ENCODE results near the gene ROCK1. TPM values are rescaled to one million over a fixed set of nuclear protein-coding genes. Genes with fewer than 3 reads are reported as not detected.
"Not testable (repeated sequence)": the region's sequence is repeated elsewhere in the genome, so short reads cannot be mapped to it uniquely, and the experiment has no call there.

Gene ROCK1
- polyA plus RNA-seq (ENCODE audit: low read depth in 6 of 6) = 10 to 100 TPM; 25.3 to 63.9 (median 37.8) TPM

GRCh38 chr18:21111346-21112139 lies at the start of gene ROCK1:
TSS of gene ROCK1 (minus strand) at chr18:21111813. CDS start at chr18:21110910, 903 bp downstream.
- no peaks in the 10 kb centered on the region for H3K27me3 Mint-ChIP-seq
- DNase-seq (peak; percentile 97), ATAC-seq (ENCODE audit: low read depth in 2 of 2) (peak; percentile 78 to 79)
- H3K36me3 Mint-ChIP-seq = no peaks in the 10 kb centered on the region
- no peaks in the 10 kb centered on the region for H3K9me3 Mint-ChIP-seq
- H3K27ac Mint-ChIP-seq = peak within 1 kb of the TSS; percentile 95 to 98 (median 98)
- peak within 1 kb of the TSS in 3 of 8 donors; percentile 94 to 98 (median 97) for H3K4me3 Mint-ChIP-seq
- peaks cover 5 to 15% (median 6%) of the 10 kb centered on the region in 3 donors for H3K4me1 Mint-ChIP-seq

GRCh38 chr18:21155443-21155842 lies 43.8 kb upstream of the ROCK1 start:
- Mint-ChIP-seq H3K36me3 (peaks cover 13 to 23% of the 10 kb centered on the region in 2 donors), H3K4me1 (no peaks in the 10 kb centered on the region)

GRCh38 chr18:21146016-21146415 lies 34.4 kb upstream of the ROCK1 start:
- H3K4me3 Mint-ChIP-seq = no peak overlapping the region
- H3K9me3 Mint-ChIP-seq = peaks cover 0 to 8% (median 2%) of the 10 kb centered on the region in 7 donors
- H3K27me3 Mint-ChIP-seq = peaks cover 0 to 5% (median 0%) of the 10 kb centered on the region in 3 donors
- no peaks in the 10 kb centered on the region for H3K4me1 Mint-ChIP-seq
- no peaks in the 10 kb centered on the region for H3K36me3 Mint-ChIP-seq
- ATAC-seq (ENCODE audit: low read depth in 2 of 2) = no peak
- no peak overlapping the region for H3K27ac Mint-ChIP-seq
- DNase-seq = no peak

More at GRCh38 chr18:21155443-21155842, 43.8 kb upstream of the ROCK1 start:
- Mint-ChIP-seq H3K27me3 (peaks cover 0 to 8% (median 6%) of the 10 kb centered on the region in 3 donors), H3K4me3 (no peak overlapping the region), H3K9me3 (peaks cover 13 to 47% (median 33%) of the 10 kb centered on the region in 7 donors), H3K27ac (no peak overlapping the region)
- DNase-seq = no peak
- no peak for ATAC-seq (ENCODE audit: low read depth in 2 of 2)

- Mint-ChIP-seq H3K9me3 (peaks cover 0 to 8% (median 0%) of the 10 kb centered on the region in 7 donors), H3K27me3 (peaks cover 0 to 5% (median 0%) of the 10 kb centered on the region in 3 donors), H3K4me1 (no peaks in the 10 kb centered on the region), H3K27ac (no peak overlapping the region), H3K4me3 (no peak overlapping the region), H3K36me3 (no peaks in the 10 kb centered on the region)
- DNase-seq = no peak
- no peak for ATAC-seq (ENCODE audit: low read depth in 2 of 2)
These were observed 33.8 kb upstream of the ROCK1 start for GRCh38 chr18:21145371-21145770.

GRCh38 chr18:21141668-21142422 lies 30.2 kb upstream of the ROCK1 start:
- H3K9me3 Mint-ChIP-seq = peaks cover 0 to 3% (median 0%) of the 10 kb centered on the region in 7 donors
- H3K4me3 Mint-ChIP-seq = no peak overlapping the region
- no peaks in the 10 kb centered on the region for H3K36me3 Mint-ChIP-seq
- no peak for ATAC-seq (ENCODE audit: low read depth in 2 of 2)
- no peak for DNase-seq
- H3K27ac Mint-ChIP-seq = no peak overlapping the region
- H3K27me3 Mint-ChIP-seq = no peaks in the 10 kb centered on the region
- H3K4me1 Mint-ChIP-seq = no peaks in the 10 kb centered on the region

- H3K4me1 Mint-ChIP-seq; H3K4me3 Mint-ChIP-seq; H3K9me3 Mint-ChIP-seq; ATAC-seq (ENCODE audit: low read depth in 2 of 2); DNase-seq; H3K36me3 Mint-ChIP-seq; H3K27ac Mint-ChIP-seq; H3K27me3 Mint-ChIP-seq: not testable (repeated sequence)
These were observed 26.3 kb upstream of the ROCK1 start for GRCh38 chr18:21137719-21138488.

GRCh38 chr18:21134895-21135294 lies 23.3 kb upstream of the ROCK1 start:
- H3K36me3 Mint-ChIP-seq = no peaks in the 10 kb centered on the region
- DNase-seq (peak; percentile 25), ATAC-seq (ENCODE audit: low read depth in 2 of 2) (peak; percentile 40)
- H3K9me3 Mint-ChIP-seq = no peaks in the 10 kb centered on the region
- no peak overlapping the region for H3K4me3 Mint-ChIP-seq
- H3K27me3 Mint-ChIP-seq = no peaks in the 10 kb centered on the region
- no peak overlapping the region for H3K27ac Mint-ChIP-seq
- H3K4me1 Mint-ChIP-seq = no peaks in the 10 kb centered on the region

GRCh38 chr18:21132398-21132918 lies 20.8 kb upstream of the ROCK1 start:
- Mint-ChIP-seq H3K4me3 (no peak overlapping the region), H3K36me3 (no peaks in the 10 kb centered on the region), H3K27ac (no peak overlapping the region), H3K4me1 (no peaks in the 10 kb centered on the region), H3K27me3 (no peaks in the 10 kb centered on the region), H3K9me3 (no peaks in the 10 kb centered on the region)
- ATAC-seq (ENCODE audit: low read depth in 2 of 2) (no peak), DNase-seq (no peak)

- ATAC-seq (ENCODE audit: low read depth in 2 of 2) (no peak), DNase-seq (no peak)
- Mint-ChIP-seq H3K9me3 (no peaks in the 10 kb centered on the region), H3K36me3 (no peaks in the 10 kb centered on the region), H3K4me3 (no peak overlapping the region), H3K27ac (no peak overlapping the region), H3K27me3 (no peaks in the 10 kb centered on the region), H3K4me1 (no peaks in the 10 kb centered on the region)
These were observed 20.1 kb upstream of the ROCK1 start for GRCh38 chr18:21131698-21132227.

- Mint-ChIP-seq H3K4me3 (no peak overlapping the region), H3K27me3 (no peaks in the 10 kb centered on the region), H3K27ac (peak overlapping the region in 1 of 6 donors; percentile 1), H3K9me3 (no peaks in the 10 kb centered on the region), H3K4me1 (no peaks in the 10 kb centered on the region), H3K36me3 (no peaks in the 10 kb centered on the region)
- ATAC-seq (ENCODE audit: low read depth in 2 of 2) (no peak), DNase-seq (no peak)
These were observed 18.1 kb upstream of the ROCK1 start for GRCh38 chr18:21129566-21130216.

- ATAC-seq (ENCODE audit: low read depth in 2 of 2) (no peak), DNase-seq (no peak)
- Mint-ChIP-seq H3K27me3 (no peaks in the 10 kb centered on the region), H3K9me3 (no peaks in the 10 kb centered on the region), H3K36me3 (no peaks in the 10 kb centered on the region), H3K27ac (no peak overlapping the region), H3K4me1 (peaks cover 0 to under 1% (median 0%) of the 10 kb centered on the region in 3 donors), H3K4me3 (no peak overlapping the region)
These were observed 11.8 kb upstream of the ROCK1 start for GRCh38 chr18:21123290-21123926.

- DNase-seq (no peak), ATAC-seq (ENCODE audit: low read depth in 2 of 2) (no peak)
- Mint-ChIP-seq H3K4me1 (peaks cover 7 to 10% (median 8%) of the 10 kb centered on the region in 3 donors), H3K27ac (no peak overlapping the region), H3K9me3 (no peaks in the 10 kb centered on the region), H3K36me3 (no peaks in the 10 kb centered on the region), H3K4me3 (no peak overlapping the region), H3K27me3 (no peaks in the 10 kb centered on the region)
These were observed 7.2 kb upstream of the ROCK1 start for GRCh38 chr18:21118806-21119205.

All from naive B cell (primary cell).